HFF-Myc (cell line): ENCODE results near the gene GPR15.
A peak's percentile ranks its signal among the peaks of the same experiment; 100 is the strongest.

Experiments used
- DNase-seq: peaks from one replicate; pipeline ENCODE4 v3.0.0-alpha.2; 2011; ENCODE audit warnings: low read depth; ENCODE audit errors: extremely low read depth
- H3K4me3 ChIP-seq: replicated peaks from 2 replicates; pipeline ENCODE4 v1.5.1; 2011; ENCODE audit warnings: low read depth, mild to moderate bottlenecking, control low read depth, low read length
- CTCF ChIP-seq: IDR thresholded peaks from 2 replicates; pipeline ENCODE4 v1.5.1; 2012; ENCODE audit warnings: mild to moderate bottlenecking, low read depth, low read length, control low read depth; ENCODE audit errors: missing control alignments

GPR15 gene

DNA sequence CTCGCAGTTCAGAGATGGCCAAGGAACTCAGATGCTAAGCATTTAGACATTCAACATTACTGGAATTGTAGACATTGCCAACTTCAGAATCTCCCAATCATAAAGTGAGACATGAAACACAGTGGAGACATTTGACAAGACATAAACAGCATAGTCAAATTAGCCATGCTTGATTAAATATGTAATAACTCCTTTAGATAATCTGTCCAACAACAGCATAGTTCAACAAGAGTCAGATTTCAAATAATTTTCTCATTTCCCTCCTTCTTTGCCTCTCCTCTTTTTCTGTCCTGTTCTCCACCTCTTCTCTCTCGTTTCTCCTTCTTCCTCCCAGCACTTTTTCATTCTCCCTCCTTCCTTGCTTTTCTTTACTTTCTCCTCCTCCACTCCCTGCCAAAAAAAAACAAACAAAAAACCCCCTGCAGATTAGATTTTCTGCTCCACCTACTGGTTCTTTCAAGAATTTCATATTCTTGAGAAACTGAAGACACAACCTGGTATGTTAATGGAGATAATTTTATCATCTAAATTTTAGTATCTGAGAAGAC lies 41.5 kb downstream of the GPR15 start:
- H3K4me3 ChIP-seq, result no peak overlapping the region
- DNase-seq, result no peak
- peak; percentile 28 for TF ChIP-seq CTCF

DNA sequence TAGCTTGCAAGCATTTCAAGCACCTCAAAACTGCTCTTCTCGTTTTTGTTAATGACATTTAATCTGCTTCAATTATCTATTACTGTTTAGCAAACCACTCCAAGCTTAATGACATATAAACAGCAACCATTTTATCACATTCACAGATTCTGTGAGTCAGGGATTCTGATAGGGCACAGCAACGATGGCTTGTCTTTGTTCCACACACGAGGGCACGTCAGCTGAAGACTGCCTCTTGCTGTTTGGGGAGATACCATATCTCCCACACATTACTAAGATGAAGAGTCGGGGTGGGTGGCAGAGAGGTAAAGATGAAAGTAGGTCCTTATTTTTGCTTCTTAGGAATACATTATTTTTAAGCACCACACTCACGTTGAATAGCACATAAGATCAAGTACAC lies 42.4 kb downstream of the GPR15 start:
- no peak overlapping the region for H3K4me3 ChIP-seq
- DNase-seq, result no peak
- TF ChIP-seq CTCF, result no peak

- no peak for DNase-seq
- no peak overlapping the region for H3K4me3 ChIP-seq
- no peak for TF ChIP-seq CTCF
These were observed 45.6 kb downstream of the GPR15 start for GRCh38 chr3:98577178-98577895.

- DNase-seq, result no peak
- TF ChIP-seq CTCF, result no peak
- H3K4me3 ChIP-seq, result no peak overlapping the region
These were observed 48.9 kb downstream of the GPR15 start for GRCh38 chr3:98580401-98581386.

DNA sequence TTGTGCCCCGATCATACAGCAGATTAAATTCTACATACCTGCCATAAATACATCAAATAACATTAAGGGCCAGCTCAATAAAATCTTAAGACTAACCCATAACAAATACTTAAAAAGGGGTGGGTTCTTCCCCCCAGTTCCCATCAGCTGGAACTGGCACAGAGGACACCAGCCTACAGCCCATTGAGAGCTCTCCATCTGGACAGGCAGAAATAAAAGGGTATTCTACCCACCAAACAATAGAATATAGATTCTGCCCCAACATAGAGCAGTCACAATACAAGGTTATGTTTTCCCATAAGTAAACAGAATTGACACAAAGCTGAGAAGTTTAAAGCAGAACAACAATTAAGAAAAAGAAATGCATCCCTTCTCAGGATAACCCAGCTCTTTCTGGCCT lies 49.7 kb downstream of the GPR15 start:
- no peak for DNase-seq
- H3K4me3 ChIP-seq, result no peak overlapping the region
- TF ChIP-seq CTCF, result no peak

GRCh38 chr3:98582042-98582441 lies 50.3 kb downstream of the GPR15 start:
- H3K4me3 ChIP-seq, result no peak overlapping the region
- TF ChIP-seq CTCF, result no peak
- DNase-seq, result no peak
